ENCODE measurements around the gene PDZK1. TPM values are rescaled to one million over a fixed set of nuclear protein-coding genes. Genes with fewer than 3 reads are reported as not detected.

The PDZK1 gene
- 100 to 1,000 TPM in 3 of 4 donors, 10 to 100 TPM in 1; 25.6 to 251 (median 205) TPM for total RNA-seq

- peak within 1 kb of the TSS in 3 of 4 donors; percentile 63 to 84 (median 76) for H3K27ac ChIP-seq
- no peaks in the 10 kb centered on the region for H3K9me3 ChIP-seq
- H3K4me1 ChIP-seq = peaks cover 0 to 7% (median 0%) of the 10 kb centered on the region in 4 donors
- peak within 1 kb of the TSS in 2 of 4 donors; percentile 50 to 52 for H3K4me3 ChIP-seq
- peak in 2 of 3 donors; percentile 54 to 57 for DNase-seq
- H3K36me3 ChIP-seq = no peaks in the 10 kb centered on the region
- TF ChIP-seq CTCF (IDR thresholded peaks at IDR 0.05) (peak in 2 of 6 experiments; percentile 13 to 47), POLR2A (IDR thresholded peaks at IDR 0.05) (peak; percentile 63 to 68)
- no peaks in the 10 kb centered on the region for H3K27me3 ChIP-seq
These were observed at the start of gene PDZK1 for GRCh38 chr1:145707183-145707867. Gene PDZK1, minus strand, starts transcription at chr1:145707368. Its CDS starts 19,347 bp downstream, at chr1:145688021.

GRCh38 chr1:145751491-145752037, 44.4 kb upstream of the PDZK1 start:
- H3K27ac ChIP-seq = no peak overlapping the region
- H3K36me3 ChIP-seq = peaks cover 0 to 66% (median 0%) of the 10 kb centered on the region in 3 donors
- no peaks in the 10 kb centered on the region for H3K27me3 ChIP-seq
- H3K4me1 ChIP-seq = no peaks in the 10 kb centered on the region
- TF ChIP-seq CTCF (IDR thresholded peaks at IDR 0.05) (no peak), POLR2A (IDR thresholded peaks at IDR 0.05) (no peak)
- H3K4me3 ChIP-seq = no peak overlapping the region
- no peaks in the 10 kb centered on the region for H3K9me3 ChIP-seq
- DNase-seq = no peak

GRCh38 chr1:145750426-145750825, 43.3 kb upstream of the PDZK1 start:
- Histone ChIP-seq H3K9me3 (no peaks in the 10 kb centered on the region), H3K27ac (no peak overlapping the region), H3K4me3 (no peak overlapping the region), H3K4me1 (no peaks in the 10 kb centered on the region), H3K36me3 (peaks cover 0 to 70% (median 0%) of the 10 kb centered on the region in 3 donors), H3K27me3 (no peaks in the 10 kb centered on the region)
- TF ChIP-seq CTCF (IDR thresholded peaks at IDR 0.05) (no peak), POLR2A (IDR thresholded peaks at IDR 0.05) (no peak)
- DNase-seq = no peak

GRCh38 chr1:145747398-145748247, 40.5 kb upstream of the PDZK1 start:
- Histone ChIP-seq H3K27me3 (no peaks in the 10 kb centered on the region), H3K4me1 (no peaks in the 10 kb centered on the region), H3K4me3 (no peak overlapping the region), H3K27ac (no peak overlapping the region), H3K9me3 (no peaks in the 10 kb centered on the region), H3K36me3 (peaks cover 0 to 92% (median 0%) of the 10 kb centered on the region in 3 donors)
- TF ChIP-seq CTCF (IDR thresholded peaks at IDR 0.05) (no peak), POLR2A (IDR thresholded peaks at IDR 0.05) (no peak)
- no peak for DNase-seq

- Histone ChIP-seq H3K4me3 (no peak overlapping the region), H3K9me3 (no peaks in the 10 kb centered on the region), H3K4me1 (no peaks in the 10 kb centered on the region), H3K27me3 (no peaks in the 10 kb centered on the region), H3K27ac (no peak overlapping the region), H3K36me3 (peaks cover 0 to 39% (median 0%) of the 10 kb centered on the region in 3 donors)
- no peak for DNase-seq
- TF ChIP-seq POLR2A (IDR thresholded peaks at IDR 0.05) (no peak), CTCF (IDR thresholded peaks at IDR 0.05) (no peak)
These were observed 33.1 kb upstream of the PDZK1 start for GRCh38 chr1:145740269-145740668.
